Right lobe of liver (tissue), 6 donors: ENCODE measurements around the gene FIZ1. TPM values are rescaled to one million over a fixed set of nuclear protein-coding genes. Genes with fewer than 3 reads are reported as not detected.

Experiments used
- ATAC-seq, 4 donors: fragments of 200-7000 bp; cut with Tn5 transposase; one replicate each; pipeline ENCODE4 v1.9.1; 2020; ENCODE audit warnings: mild to moderate bottlenecking in 4 of 4, moderate library complexity in 4 of 4
- DNase-seq, 3 donors: peaks; one replicate each; pipeline ENCODE4 v3.0.0-alpha.2; 2020
- H3K27ac ChIP-seq, 3 donors: fragments of 200-600 bp; one replicate each; pipeline ENCODE4 v1.8.0; 2022
- H3K27me3 ChIP-seq, 2 donors: fragments of 200-600 bp; one replicate each; pipeline ENCODE4 v1.8.0; 2022
- H3K36me3 ChIP-seq, 4 donors: fragments of 200-600 bp; sonication (generic) in 1 of 4; one replicate each; pipeline versions ENCODE4 v1.5.1 to v1.8.0; 2017 to 2022; ENCODE audit warnings: control low read depth in 1 of 4
- H3K4me1 ChIP-seq, 4 donors: fragments of 200-600 bp; sonication (generic) in 1 of 4; one replicate each; pipeline versions ENCODE4 v1.5.1 to v1.8.0; 2017 to 2022; ENCODE audit warnings: control low read depth in 1 of 4
- H3K4me3 ChIP-seq, 3 donors: fragments of 200-600 bp; one replicate each; pipeline ENCODE4 v1.8.0; 2022
- H3K9me3 ChIP-seq, 4 donors: fragments of 200-600 bp; sonication (generic) in 1 of 4; one replicate each; pipeline versions ENCODE4 v1.5.1 to v1.8.0; 2017 to 2022; ENCODE audit warnings: control low read depth in 1 of 4
- CTCF ChIP-seq, 4 donors: fragments of 200-600 bp in 3 of 4; fragments of 450-650 bp in 1 of 4; IDR thresholded peaks; one replicate each; pipeline versions ENCODE4 v1.5.1 to v1.8.0; 2016 to 2022; ENCODE audit warnings: antibody characterized with exemption in 4 of 4, mild to moderate bottlenecking in 2 of 4
- POLR2A ChIP-seq: fragments of 450-650 bp; IDR thresholded peaks from one replicate; pipeline ENCODE4 v1.6.1; 2017; ENCODE audit warnings: antibody characterized with exemption, mild to moderate bottlenecking
- WGBS: methylation state at CpG from one replicate; pipeline ENCODE4 v1.1.6; 2018; ENCODE audit warnings: low coverage, low lambda C conversion rate; ENCODE audit not compliant: insufficient coverage; ENCODE audit errors: missing lambda C conversion rate; 5-methylcytosine and 5-hydroxymethylcytosine counted together
- intact Hi-C, 2 donors: fragments of 100-400 bp; cut with DNase I; formaldehyde crosslinking; loops; one replicate each; pipeline versions ENCODE4 v1.11.2 to v1.14.1; 2022
- total RNA-seq, 6 experiments: library from RNA; depleted of rRNA in 2 of 6; stranded (reverse); fragments of >200 nt in 2 of 6; fragmentation: NEBNext Ultra II Directional in 3 of 6; extraction: Animal tissue kit (Norgen Biotek cat#: 25700) in 3 of 6; gene quantifications; one replicate each; pipeline versions ENCODE4 v1.1.0 to v1.2.4, GENCODE V29; 2016 to 2023
- donor health status: DM: no; HTN: yes; CAD: no.
- donor health status: DM: no; HTN: no; CAD: no.
- donor health status: DM: no; HTN: no; CAD: no.
- donor health status: DM: no; HTN: yes; CAD: no.
- donor health status: DM: no; HTN: yes; CAD: no.

The FIZ1 gene
- total RNA-seq, 6 experiments from 2014 or later = 3.0 to 13.1 (median 5.1) TPM

- intact Hi-C loops = no loop called here
- peaks cover 0 to 5% (median 0%) of the 10 kb centered on the region in 4 donors for H3K4me1 ChIP-seq
Observed at GRCh38 chr19:55553217-55554182, 45.8 kb downstream of the FIZ1 start.

DNA sequence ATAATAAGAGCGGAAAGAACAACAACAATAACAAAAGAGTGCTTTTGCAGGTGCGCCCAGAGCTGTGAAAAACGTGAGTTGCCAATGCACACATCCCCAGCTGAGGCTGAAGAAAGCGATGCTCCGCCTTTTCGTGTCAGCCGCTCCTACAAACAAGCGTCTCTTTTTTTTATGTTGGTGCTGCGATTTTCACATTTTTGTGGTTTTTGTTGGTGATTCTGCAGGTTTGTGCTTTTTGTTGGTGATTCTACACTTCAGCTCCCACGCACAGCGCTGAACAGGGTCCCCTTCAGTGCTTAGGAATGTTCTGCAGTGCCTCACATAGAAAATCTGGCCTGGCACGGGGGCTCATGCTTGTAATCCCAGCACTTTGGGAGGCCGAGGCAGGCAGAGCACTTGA is 46.7 kb downstream of the FIZ1 start:
- Histone ChIP-seq H3K36me3 (no peaks in the 10 kb centered on the region), H3K27me3 (peaks cover 0 to 6% of the 10 kb centered on the region in 2 donors), H3K4me3 (no peak overlapping the region), H3K4me1 (peaks cover 0 to 5% (median 0%) of the 10 kb centered on the region in 4 donors), H3K27ac (no peak overlapping the region), H3K9me3 (no peaks in the 10 kb centered on the region)
- 59% methylated on average over 11 of the region's 13 CpGs for WGBS
- no peak for DNase-seq
- intact Hi-C loops = no loop called here
- no peak for ATAC-seq
- TF ChIP-seq CTCF (IDR thresholded peaks at IDR 0.05) (no peak), POLR2A (no peak)

More at GRCh38 chr19:55553217-55554182, 45.8 kb downstream of the FIZ1 start:
- Histone ChIP-seq H3K27me3 (peaks cover 0 to 6% of the 10 kb centered on the region in 2 donors), H3K36me3 (no peaks in the 10 kb centered on the region), H3K4me3 (no peak overlapping the region), H3K9me3 (no peaks in the 10 kb centered on the region), H3K27ac (no peak overlapping the region)
- DNase-seq (no peak), ATAC-seq (peak in 2 of 4 donors; percentile 40 to 43)
- WGBS = 46% methylated on average over 11 of the region's 13 CpGs
- TF ChIP-seq POLR2A = no peak
- TF ChIP-seq CTCF (IDR thresholded peaks at IDR 0.05) = no peak

DNA sequence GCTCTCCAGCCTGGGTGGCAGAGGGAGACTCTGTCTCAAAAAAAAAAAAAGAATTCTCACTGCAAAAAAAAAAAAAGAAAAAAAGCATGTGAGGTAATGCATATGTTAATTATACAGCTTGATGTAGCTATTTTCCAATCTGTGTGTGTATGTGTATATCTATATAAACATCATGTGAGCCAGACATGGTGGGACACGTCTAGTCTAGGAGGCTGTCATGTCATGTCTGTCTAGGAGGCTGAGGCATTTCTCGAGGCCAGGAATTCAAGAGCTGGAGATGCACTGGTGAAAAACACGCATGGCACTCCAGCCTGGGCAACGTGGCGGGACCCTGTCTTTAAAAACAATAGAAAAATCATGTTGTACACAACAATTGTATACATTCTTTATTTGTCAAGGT is 47.1 kb downstream of the FIZ1 start:
- ATAC-seq = no peak
- no peak for DNase-seq
- Histone ChIP-seq H3K9me3 (no peaks in the 10 kb centered on the region), H3K4me1 (peaks cover 0 to 5% (median 0%) of the 10 kb centered on the region in 4 donors), H3K36me3 (no peaks in the 10 kb centered on the region), H3K27me3 (peaks cover 0 to 6% of the 10 kb centered on the region in 2 donors), H3K4me3 (no peak overlapping the region), H3K27ac (no peak overlapping the region)
- TF ChIP-seq POLR2A = no peak
- no peak for TF ChIP-seq CTCF (IDR thresholded peaks at IDR 0.05)
- 69% methylated on average over 5 of the region's 5 CpGs for WGBS
- intact Hi-C loops = no loop called here

DNA sequence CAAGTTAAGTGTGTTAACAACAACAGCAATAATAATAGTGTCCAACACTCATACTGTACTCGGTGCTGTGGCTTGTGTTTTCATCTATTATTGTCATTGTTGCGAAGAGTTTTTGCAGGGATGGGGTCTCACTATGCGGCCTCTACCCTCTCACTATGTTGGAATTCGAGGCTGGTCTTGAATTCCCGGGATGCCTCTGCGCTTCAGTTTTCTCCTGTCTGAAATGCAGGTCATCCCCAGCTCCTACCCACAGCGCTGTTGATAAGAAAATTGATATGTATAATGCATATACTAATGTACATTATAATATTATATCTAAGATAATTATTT is 49.0 kb downstream of the FIZ1 start:
- peaks cover 0 to 6% of the 10 kb centered on the region in 2 donors for H3K27me3 ChIP-seq
- H3K9me3 ChIP-seq = no peaks in the 10 kb centered on the region
- peaks cover 0 to 5% (median 0%) of the 10 kb centered on the region in 4 donors for H3K4me1 ChIP-seq
- H3K27ac ChIP-seq = no peak overlapping the region
- DNase-seq (no peak), ATAC-seq (no peak)
- intact Hi-C loops = no loop called here
- 32% methylated on average over 7 of the region's 7 CpGs for WGBS
- H3K4me3 ChIP-seq = no peak overlapping the region
- TF ChIP-seq POLR2A (no peak), CTCF (IDR thresholded peaks at IDR 0.05) (no peak)
- no peaks in the 10 kb centered on the region for H3K36me3 ChIP-seq
